HEK293T (cell line): ENCODE measurements around the gene CDK14.

Experiments
- CTCF ChIA-PET: fragments of 350-600 bp; formaldehyde crosslinking; extraction: SDS; loops from one replicate; lab custom pipeline; 2021; ENCODE audit warnings: antibody characterized with exemption, inconsistent platforms; lab: Yijun Ruan, JAX
- POLR2A ChIA-PET: fragments of 350-600 bp; formaldehyde crosslinking; extraction: SDS; loops from one replicate; lab custom pipeline; 2020; ENCODE audit warnings: antibody characterized with exemption, inconsistent platforms; lab: Yijun Ruan, JAX
- DNase-seq: peaks from one replicate; pipeline ENCODE4 v3.0.0; 2012; ENCODE audit warnings: mixed read lengths; ENCODE audit errors: extremely low spot score
- ARNT ChIP-seq: fragments of 450-650 bp; IDR thresholded peaks from 2 replicates; pipeline ENCODE4 v1.6.1; 2017; ENCODE audit warnings: mild to moderate bottlenecking
- BHLHE40 ChIP-seq: fragments of 450-650 bp; IDR thresholded peaks from 2 replicates; pipeline ENCODE4 v1.6.1; 2016; ENCODE audit warnings: mild to moderate bottlenecking, moderate library complexity, borderline replicate concordance
- CTBP1 ChIP-seq: fragments of 450-650 bp; IDR thresholded peaks from 2 replicates; pipeline ENCODE4 v1.6.1; 2016; ENCODE audit warnings: borderline replicate concordance
- ELF4 ChIP-seq: fragments of 450-650 bp; IDR thresholded peaks from 2 replicates; pipeline ENCODE4 v1.6.1; 2017; ENCODE audit warnings: antibody characterized with exemption
- FOXA1 ChIP-seq: fragments of 450-650 bp; IDR thresholded peaks from 2 replicates; pipeline ENCODE4 v1.6.1; 2016; ENCODE audit warnings: mild to moderate bottlenecking
- FOXK2 ChIP-seq: fragments of 450-650 bp; IDR thresholded peaks from 2 replicates; pipeline ENCODE4 v1.6.1; 2016; ENCODE audit warnings: mild to moderate bottlenecking
- FOXM1 ChIP-seq: fragments of 450-650 bp; IDR thresholded peaks from 2 replicates; pipeline ENCODE4 v1.6.1; 2017; ENCODE audit warnings: mild to moderate bottlenecking, borderline replicate concordance
- HDGF ChIP-seq: fragments of 450-650 bp; IDR thresholded peaks from 2 replicates; pipeline ENCODE4 v1.6.1; 2017; ENCODE audit warnings: antibody characterized with exemption, borderline replicate concordance
- L3MBTL2 ChIP-seq: fragments of 450-650 bp; conservative IDR thresholded peaks from 2 replicates; pipeline ENCODE4 v1.6.1; 2016; ENCODE audit warnings: mild to moderate bottlenecking
- LEF1 ChIP-seq: fragments of 450-650 bp; IDR thresholded peaks from 2 replicates; pipeline ENCODE4 v1.6.1; 2017; ENCODE audit warnings: mild to moderate bottlenecking, borderline replicate concordance
- NFRKB ChIP-seq: fragments of 450-650 bp; IDR thresholded peaks from 2 replicates; pipeline ENCODE4 v1.6.1; 2016; ENCODE audit warnings: mild to moderate bottlenecking, moderate library complexity
- SP1 ChIP-seq: fragments of 450-650 bp; IDR thresholded peaks from 2 replicates; pipeline ENCODE4 v1.6.1; 2017
- SUZ12 ChIP-seq: fragments of 450-650 bp; IDR thresholded peaks from 2 replicates; pipeline ENCODE4 v1.6.1; 2016; ENCODE audit warnings: mild to moderate bottlenecking
- TARDBP ChIP-seq: fragments of 450-650 bp; IDR thresholded peaks from 2 replicates; pipeline ENCODE4 v1.6.1; 2016
- ZNF384 ChIP-seq: fragments of 450-650 bp; IDR thresholded peaks from 2 replicates; pipeline ENCODE4 v1.6.1; 2016
- TF ChIP-seq, protein P1 (sequence below): fragments of 450-650 bp; IDR thresholded peaks from 2 replicates; pipeline ENCODE4 v1.6.1; 2016

CDK14 gene

GRCh38 chr7:90708841-90709317 is 112.8 kb downstream of the CDK14 start:
- ChIA-PET POLR2A (interaction anchor here (0.7 kb wide), 1 partner anchor 1738 kb away, joined by 3 read pairs; the partner anchor contains the start of gene GATAD1), CTCF (interaction anchor here (0.6 to 1.6 kb wide), 11 partner anchors 10 to 531 kb away, joined by 3 to 5 read pairs (median 3); no protein-coding TSS in a partner anchor)
- TF ChIP-seq ZNF384 (no peak), HDGF (no peak), CTBP1 (no peak)
- TF ChIP-seq, protein P1, sequence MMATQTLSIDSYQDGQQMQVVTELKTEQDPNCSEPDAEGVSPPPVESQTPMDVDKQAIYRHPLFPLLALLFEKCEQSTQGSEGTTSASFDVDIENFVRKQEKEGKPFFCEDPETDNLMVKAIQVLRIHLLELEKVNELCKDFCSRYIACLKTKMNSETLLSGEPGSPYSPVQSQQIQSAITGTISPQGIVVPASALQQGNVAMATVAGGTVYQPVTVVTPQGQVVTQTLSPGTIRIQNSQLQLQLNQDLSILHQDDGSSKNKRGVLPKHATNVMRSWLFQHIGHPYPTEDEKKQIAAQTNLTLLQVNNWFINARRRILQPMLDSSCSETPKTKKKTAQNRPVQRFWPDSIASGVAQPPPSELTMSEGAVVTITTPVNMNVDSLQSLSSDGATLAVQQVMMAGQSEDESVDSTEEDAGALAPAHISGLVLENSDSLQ: no peak
- DNase-seq: peak; percentile 43

- ChIA-PET POLR2A (no interaction called here), CTCF (interaction anchor here (0.6 to 1.6 kb wide), 6 partner anchors 24 to 325 kb away, joined by 3 to 5 read pairs (median 3); no protein-coding TSS in a partner anchor)
- DNase-seq: no peak
- TF ChIP-seq FOXM1 (no peak), SP1 (no peak), TARDBP (no peak), NFRKB (no peak), ZNF384 (no peak), CTBP1 (no peak), ELF4 (no peak), LEF1 (no peak)
These were observed 113.7 kb downstream of the CDK14 start for GRCh38 chr7:90709501-90710465.

DNA sequence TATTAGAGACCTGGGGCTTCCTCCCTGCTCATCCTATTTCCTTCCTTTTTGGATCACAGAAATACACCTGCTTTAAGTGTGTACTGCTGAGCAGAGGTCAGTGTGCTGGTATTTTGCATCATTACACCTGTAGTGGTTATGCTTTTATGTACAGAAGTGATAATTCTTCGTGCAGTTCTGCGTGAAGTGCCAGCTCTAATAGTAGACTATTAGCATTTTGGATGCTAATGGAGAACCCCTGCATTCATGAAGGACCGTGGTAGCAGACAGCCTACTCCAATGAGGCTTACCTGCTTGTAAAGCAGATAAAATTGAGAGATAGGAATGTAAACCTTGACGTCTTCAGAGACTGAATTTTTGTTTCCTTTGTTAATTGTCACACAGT is 114.3 kb downstream of the CDK14 start:
- POLR2A ChIA-PET: no interaction called here
- no peak for DNase-seq
- CTCF ChIA-PET: no interaction called here
- TF ChIP-seq FOXA1 (no peak), ELF4 (no peak), SUZ12 (no peak), ZNF384 (no peak), HDGF (no peak), ARNT (no peak), CTBP1 (no peak), SP1 (no peak), FOXM1 (no peak), L3MBTL2 (no peak), NFRKB (no peak), TARDBP (no peak), BHLHE40 (no peak), LEF1 (no peak), FOXK2 (no peak)
- TF ChIP-seq, protein P1: no peak

GRCh38 chr7:90713628-90714027 is 117.5 kb downstream of the CDK14 start:
- TF ChIP-seq CTBP1: no peak
- TF ChIP-seq FOXM1: no peak
- TF ChIP-seq HDGF: no peak
- no peak for TF ChIP-seq SP1
- TF ChIP-seq LEF1: no peak
- no peak for TF ChIP-seq L3MBTL2
- no peak for TF ChIP-seq ARNT
- TF ChIP-seq, protein P1: no peak
- no peak for TF ChIP-seq NFRKB
- TF ChIP-seq SUZ12: no peak
- no peak for TF ChIP-seq FOXA1
- no peak for TF ChIP-seq ZNF384
- TF ChIP-seq BHLHE40: no peak
- no peak for TF ChIP-seq TARDBP
- TF ChIP-seq ELF4: no peak
- TF ChIP-seq FOXK2: no peak
- POLR2A ChIA-PET: no interaction called here
- DNase-seq: no peak
- CTCF ChIA-PET: no interaction called here

DNA sequence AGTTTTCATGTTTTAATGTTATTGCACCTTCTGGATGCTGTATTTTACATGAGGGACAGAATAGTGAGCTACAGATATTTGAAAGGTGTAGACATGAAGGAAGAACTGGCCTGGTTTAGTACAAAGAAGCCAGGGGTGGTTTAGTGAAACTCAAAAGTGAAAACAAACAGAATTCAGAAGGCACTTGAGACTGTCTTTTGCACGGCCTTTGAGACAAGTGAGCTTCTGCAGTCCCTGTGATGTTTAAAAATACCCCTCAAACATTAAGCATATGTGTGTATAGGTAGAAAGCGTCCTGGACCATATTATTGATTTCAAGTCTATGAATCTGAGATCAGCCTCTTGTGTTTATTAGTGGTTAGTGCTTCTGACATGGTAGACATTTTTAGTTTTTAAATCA is 118.9 kb downstream of the CDK14 start:
- TF ChIP-seq LEF1 (no peak), ELF4 (no peak), HDGF (no peak), FOXA1 (no peak), TARDBP (no peak), BHLHE40 (no peak), FOXM1 (no peak), SUZ12 (no peak), ARNT (no peak), ZNF384 (no peak), FOXK2 (no peak), NFRKB (no peak), SP1 (no peak), CTBP1 (no peak), L3MBTL2 (no peak)
- TF ChIP-seq, protein P1: no peak
- ChIA-PET POLR2A (no interaction called here), CTCF (interaction anchor here (0.6 kb wide), 1 partner anchor 261 kb away, joined by 5 read pairs; no protein-coding TSS in a partner anchor)
- DNase-seq: no peak
